ENCODE results near the gene KIR2DL4. TPM values are rescaled to one million over a fixed set of nuclear protein-coding genes. Genes with fewer than 3 reads are reported as not detected.
"Not testable (repeated sequence)": the region's sequence is repeated elsewhere in the genome, so short reads cannot be mapped to it uniquely, and the experiment has no call there.

The KIR2DL4 gene
- total and polyA plus RNA-seq, 12 donors, result 0.04 to 0.62 TPM; not detected in 10

DNA sequence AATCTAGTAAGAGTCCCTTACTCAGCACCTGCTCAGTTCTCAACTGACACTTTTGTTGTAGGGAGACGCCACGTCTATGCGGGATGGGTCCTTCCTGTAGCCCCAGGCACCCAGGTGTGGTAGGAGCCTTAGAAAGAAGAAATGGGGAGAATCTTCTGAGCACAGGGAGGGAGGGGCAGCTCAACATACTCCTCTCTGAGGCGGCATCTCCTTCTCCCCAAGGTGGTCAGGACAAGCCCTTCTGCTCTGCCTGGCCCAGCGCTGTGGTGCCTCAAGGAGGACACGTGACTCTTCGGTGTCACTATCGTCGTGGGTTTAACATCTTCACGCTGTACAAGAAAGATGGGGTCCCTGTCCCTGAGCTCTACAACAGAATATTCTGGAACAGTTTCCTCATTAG is 1.2 kb downstream of the KIR2DL4 start:
- 87% methylated on average over 10 of the region's 10 CpGs for WGBS, 2 donors
- TF ChIP-seq, protein P1, sequence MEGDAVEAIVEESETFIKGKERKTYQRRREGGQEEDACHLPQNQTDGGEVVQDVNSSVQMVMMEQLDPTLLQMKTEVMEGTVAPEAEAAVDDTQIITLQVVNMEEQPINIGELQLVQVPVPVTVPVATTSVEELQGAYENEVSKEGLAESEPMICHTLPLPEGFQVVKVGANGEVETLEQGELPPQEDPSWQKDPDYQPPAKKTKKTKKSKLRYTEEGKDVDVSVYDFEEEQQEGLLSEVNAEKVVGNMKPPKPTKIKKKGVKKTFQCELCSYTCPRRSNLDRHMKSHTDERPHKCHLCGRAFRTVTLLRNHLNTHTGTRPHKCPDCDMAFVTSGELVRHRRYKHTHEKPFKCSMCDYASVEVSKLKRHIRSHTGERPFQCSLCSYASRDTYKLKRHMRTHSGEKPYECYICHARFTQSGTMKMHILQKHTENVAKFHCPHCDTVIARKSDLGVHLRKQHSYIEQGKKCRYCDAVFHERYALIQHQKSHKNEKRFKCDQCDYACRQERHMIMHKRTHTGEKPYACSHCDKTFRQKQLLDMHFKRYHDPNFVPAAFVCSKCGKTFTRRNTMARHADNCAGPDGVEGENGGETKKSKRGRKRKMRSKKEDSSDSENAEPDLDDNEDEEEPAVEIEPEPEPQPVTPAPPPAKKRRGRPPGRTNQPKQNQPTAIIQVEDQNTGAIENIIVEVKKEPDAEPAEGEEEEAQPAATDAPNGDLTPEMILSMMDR (IDR thresholded peaks at IDR 0.05), result no peak

DNA sequence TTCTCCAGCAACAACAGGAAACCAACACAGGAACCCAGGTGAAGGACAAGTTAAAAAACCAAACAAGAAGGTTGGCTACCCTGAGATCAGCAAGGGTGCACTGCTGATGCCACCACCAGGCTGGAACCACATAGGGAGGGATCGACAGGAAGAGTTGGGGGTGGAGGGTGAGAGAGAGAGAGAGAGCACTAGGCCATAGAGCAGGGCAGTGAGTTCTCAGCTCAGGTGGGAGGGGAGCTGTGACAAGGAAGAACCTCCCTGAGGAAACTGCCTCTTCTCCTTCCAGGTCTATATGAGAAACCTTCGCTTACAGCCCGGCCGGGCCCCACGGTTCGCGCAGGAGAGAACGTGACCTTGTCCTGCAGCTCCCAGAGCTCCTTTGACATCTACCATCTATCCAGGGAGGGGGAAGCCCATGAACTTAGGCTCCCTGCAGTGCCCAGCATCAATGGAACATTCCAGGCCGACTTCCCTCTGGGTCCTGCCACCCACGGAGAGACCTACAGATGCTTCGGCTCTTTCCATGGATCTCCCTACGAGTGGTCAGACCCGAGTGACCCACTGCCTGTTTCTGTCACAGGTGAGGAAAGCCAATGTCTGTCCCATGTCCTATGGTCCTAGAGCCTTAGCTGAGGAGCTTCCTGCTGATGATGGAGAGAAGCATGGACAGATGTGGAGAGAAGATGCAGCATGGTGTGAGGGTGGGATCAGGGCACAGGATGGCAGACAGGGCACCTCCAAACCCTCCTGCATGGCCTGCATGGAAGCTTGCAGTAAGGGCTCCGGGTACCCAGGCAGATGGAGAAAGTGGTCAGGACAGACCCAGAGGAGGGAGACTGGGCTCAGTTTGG is 2.5 kb downstream of the KIR2DL4 start:
- Histone ChIP-seq H3K4me3 (no peak overlapping the region), H3K4me1 (no peaks in the 10 kb centered on the region), H3K27me3 (peaks cover 0 to 12% (median 5%) of the 10 kb centered on the region in 7 donors), H3K36me3 (no peaks in the 10 kb centered on the region), H3K9me3 (peaks cover 0 to 4% (median 0%) of the 10 kb centered on the region in 11 donors), H3K27ac (no peak overlapping the region)
- TF ChIP-seq, protein P1 (IDR thresholded peaks at IDR 0.05), result no peak
- 77 to 79% methylated on average over 14 of the region's 14 CpGs for WGBS, 2 donors
- intact Hi-C loops (cut with DNase I), result no loop called here
- DNase-seq (no peak), ATAC-seq (no peak)

More for the DNA sequence above, 1.2 kb downstream of the KIR2DL4 start:
- Histone ChIP-seq H3K36me3 (no peaks in the 10 kb centered on the region), H3K27ac (no peak overlapping the region), H3K27me3 (peaks cover 0 to 12% (median 6%) of the 10 kb centered on the region in 7 donors), H3K4me1 (no peaks in the 10 kb centered on the region), H3K9me3 (peaks cover 0 to 5% (median 0%) of the 10 kb centered on the region in 11 donors), H3K4me3 (no peak overlapping the region)
- no peak for DNase-seq
- no peak for ATAC-seq
- intact Hi-C loops (cut with DNase I), result no loop called here

DNA sequence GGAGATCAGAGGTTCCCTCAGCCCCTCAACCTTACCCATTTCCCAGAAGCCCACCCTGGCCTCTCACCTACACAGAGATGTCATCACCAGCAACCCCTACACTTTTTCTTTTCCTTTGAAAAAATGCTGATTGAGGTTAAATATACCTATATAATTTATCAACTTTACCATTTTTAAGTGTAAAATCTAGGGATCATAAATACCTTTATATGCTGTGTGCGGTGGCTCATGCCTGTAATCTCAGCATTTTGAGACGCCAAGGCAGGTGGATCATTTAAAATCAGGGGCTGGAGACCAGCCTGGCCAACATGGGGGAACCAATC is 3.1 kb downstream of the KIR2DL4 start:
- H3K36me3 ChIP-seq, result no peaks in the 10 kb centered on the region
- H3K27ac ChIP-seq, result no peak overlapping the region
- ATAC-seq (no peak), DNase-seq (no peak)
- intact Hi-C loops (cut with DNase I), result no loop called here
- peaks cover 0 to 12% (median 5%) of the 10 kb centered on the region in 7 donors for H3K27me3 ChIP-seq
- TF ChIP-seq, protein P1 (IDR thresholded peaks at IDR 0.05), result no peak
- peaks cover 0 to 4% (median 0%) of the 10 kb centered on the region in 11 donors for H3K9me3 ChIP-seq
- WGBS, 2 donors, result 62 to 72% methylated on average over 2 of the region's 2 CpGs
- no peak overlapping the region for H3K4me3 ChIP-seq
- no peaks in the 10 kb centered on the region for H3K4me1 ChIP-seq

DNA sequence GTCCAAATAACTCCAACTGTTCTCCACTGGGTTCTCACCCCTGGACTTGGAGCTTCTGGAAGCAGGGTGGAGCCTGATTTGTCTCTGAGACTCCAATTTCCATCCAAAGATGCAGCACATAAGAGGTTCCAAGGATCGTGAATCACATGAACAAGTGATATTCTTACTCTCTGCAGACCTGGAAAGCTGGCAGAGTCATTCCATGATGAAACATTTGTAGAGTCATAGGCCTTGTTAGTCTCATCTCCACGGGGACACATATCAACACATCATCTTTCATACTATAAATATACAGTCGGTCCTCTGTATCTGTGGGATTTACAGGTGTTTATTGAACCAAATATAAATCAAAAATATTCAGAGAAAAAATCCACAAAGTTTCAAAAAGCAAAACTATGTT is 11.2 kb downstream of the KIR2DL4 start:
- WGBS, 2 donors, result 53 to 57% methylated on average over 3 of the region's 3 CpGs
- H3K27ac ChIP-seq; ATAC-seq; H3K4me3 ChIP-seq; DNase-seq; H3K36me3 ChIP-seq; intact Hi-C loops (cut with DNase I); H3K4me1 ChIP-seq: not testable (repeated sequence)
- peaks cover 0 to 12% (median 0%) of the 10 kb centered on the region in 7 donors for H3K27me3 ChIP-seq
- peaks cover 0 to 19% (median 6%) of the 10 kb centered on the region in 11 donors for H3K9me3 ChIP-seq

DNA sequence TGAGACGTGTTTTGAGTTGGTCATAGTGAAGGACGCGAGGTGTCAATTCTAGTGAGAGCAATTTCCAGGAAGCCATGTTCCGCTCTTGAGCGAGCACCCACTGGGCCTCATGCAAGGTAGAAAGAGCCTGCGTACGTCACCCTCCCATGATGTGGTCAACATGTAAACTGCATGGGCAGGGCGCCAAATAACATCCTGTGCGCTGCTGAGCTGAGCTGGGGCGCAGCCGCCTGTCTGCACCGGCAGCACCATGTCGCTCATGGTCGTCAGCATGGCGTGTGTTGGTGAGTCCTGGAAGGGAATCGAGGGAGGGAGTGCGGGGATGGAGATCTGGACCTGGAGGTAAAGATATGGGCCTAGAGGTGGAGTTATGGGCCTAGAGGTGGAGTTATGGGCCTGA is 12.8 kb downstream of the KIR2DL4 start, which contains the start of gene KIR3DL1:
Gene KIR3DL1, plus strand, starts transcription at position 218 of the 400 bp plus-strand sequence.
- 82 to 87% methylated on average over 14 to 17 of the region's 17 CpGs for WGBS, 2 donors
- intact Hi-C loops (cut with DNase I), result not testable (repeated sequence)

More for the DNA sequence above, 12.8 kb downstream of the KIR2DL4 start, which contains the start of gene KIR3DL1:
- H3K9me3 ChIP-seq, result peaks cover 0 to 17% (median 6%) of the 10 kb centered on the region in 11 donors
- H3K27ac ChIP-seq, H3K36me3 ChIP-seq, DNase-seq, ATAC-seq, H3K4me3 ChIP-seq, H3K4me1 ChIP-seq: not testable (repeated sequence)
- H3K27me3 ChIP-seq, result peaks cover 0 to 12% (median 0%) of the 10 kb centered on the region in 7 donors

Measured in heart right ventricle (tissue), 16 donors.